ENCODE data around the gene RFTN1.

RFTN1 gene

DNA sequence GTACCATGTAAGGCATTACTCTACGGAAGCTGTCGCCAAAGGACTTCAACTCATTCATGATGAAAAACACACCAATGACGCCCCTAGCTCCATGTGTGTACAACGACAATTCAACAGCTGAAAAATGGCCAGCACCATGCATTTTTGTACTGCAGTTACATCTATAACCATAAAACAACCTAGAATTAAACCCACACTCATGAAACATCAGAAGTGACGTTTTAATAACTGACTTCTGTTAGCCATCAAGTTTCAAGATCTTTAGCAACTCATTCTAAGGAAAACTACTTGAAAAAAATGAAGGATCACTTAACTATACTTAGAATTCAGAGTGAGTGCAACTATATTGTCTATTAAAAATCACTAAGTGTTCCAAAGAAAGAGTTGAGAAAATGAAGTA lies 84.9 kb downstream of the RFTN1 start:
- no peak for DNase-seq

DNA sequence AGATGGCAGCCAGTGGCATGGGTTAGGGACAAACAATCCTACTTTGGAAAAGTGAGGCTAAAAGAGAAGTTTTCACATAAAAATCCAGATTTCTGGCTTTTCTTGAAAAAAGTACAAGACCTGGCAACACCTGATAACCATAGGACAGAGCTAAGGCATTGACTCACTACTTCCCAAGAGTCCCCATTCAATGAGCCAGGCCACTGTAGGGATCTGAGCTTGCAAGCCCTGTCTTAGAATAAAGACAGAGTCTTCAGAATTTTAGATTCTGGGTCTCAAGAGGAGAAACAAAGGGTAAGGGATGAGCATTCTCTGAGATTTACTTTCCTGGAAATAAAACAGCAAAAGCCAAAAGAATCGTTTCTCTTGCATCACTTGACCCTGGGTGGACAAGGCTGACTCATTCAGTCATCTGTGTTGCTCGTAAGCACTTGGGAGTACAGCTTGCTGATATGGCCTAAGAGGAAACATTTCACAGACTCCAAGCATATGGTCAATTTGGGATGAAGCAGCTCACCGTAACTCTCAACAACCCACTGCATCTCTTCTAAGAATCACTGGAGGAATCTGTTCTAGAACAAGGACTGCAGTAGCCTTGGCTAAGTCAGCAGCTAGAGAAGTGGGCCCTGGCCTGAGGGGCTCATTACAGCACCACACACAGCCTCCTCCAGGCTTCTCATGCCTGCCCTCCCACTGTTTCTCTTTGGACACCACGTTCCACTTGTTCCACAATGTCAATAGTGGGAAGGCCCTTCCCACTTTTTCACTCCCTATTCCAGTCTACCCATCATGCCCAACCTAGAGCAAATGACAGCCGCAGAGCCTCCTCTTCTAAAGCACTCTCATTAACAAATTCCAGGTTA lies 86.2 kb downstream of the RFTN1 start:
- no peak for DNase-seq

DNA sequence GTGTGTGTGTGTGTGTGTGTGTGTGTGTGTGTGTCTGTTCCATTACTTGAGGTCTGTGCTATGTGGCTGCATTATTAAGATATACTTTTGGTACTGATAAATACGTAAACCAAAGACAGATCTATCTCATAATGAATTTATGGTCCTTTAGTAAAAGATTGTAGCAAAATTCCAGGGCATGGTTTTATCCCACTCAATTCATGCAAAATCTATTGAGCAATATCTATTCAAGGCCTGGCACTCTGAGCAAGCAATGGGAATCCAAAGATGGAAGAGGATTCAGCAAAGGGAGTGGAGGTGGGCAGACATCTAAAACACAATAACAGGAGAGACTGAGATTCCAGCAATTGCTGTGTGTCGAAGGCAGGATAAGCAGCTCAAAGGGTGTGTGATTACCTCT lies 86.8 kb downstream of the RFTN1 start:
- DNase-seq: no peak

DNA sequence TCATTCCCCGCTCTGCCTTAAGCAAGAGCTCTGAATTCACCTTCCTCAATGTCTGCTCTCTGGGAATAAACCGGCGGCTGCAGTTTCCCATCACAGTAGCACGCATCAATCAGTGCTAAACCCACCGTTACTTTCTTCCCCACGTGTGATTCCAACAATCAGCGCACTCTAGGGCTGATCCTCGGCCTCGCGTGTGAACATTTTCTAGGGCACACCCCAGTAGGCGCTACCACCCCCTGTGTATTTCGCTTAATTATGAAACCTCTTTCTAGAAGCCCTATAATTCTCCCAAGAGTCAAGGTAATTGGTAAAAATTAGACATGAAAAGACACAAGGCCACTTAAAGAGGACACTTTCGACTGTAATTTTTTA lies 87.5 kb downstream of the RFTN1 start:
- no peak for DNase-seq

DNA sequence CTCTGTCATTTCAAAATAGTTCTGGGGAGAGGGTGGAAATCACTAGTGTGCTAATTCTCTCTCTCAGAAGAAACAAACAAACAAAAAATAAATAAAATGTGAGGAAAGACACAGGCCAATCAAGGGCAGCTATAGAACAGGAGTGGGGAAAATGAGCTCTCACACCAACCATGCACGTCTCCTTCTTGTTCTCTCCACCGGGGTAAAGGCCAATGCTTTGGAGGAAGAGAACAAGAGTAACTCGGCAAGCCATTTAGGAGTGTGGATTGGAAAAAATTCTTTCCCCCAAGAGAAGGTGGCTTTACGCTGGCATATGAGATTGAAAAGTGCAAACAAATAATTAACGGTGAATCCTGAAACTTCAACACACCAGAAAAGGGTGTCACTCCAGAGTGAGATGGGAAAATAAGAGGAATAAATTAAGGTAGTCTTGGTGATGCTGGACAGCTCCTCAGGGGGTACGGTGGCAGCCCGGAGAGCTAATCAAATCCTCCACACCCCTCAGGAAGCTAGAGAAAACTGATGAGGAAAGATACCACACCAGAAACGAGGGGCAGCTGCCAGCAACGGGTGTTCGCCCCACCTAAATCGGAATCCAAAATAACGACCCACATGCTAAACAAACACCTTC lies 88.0 kb downstream of the RFTN1 start:
- no peak for DNase-seq

DNA sequence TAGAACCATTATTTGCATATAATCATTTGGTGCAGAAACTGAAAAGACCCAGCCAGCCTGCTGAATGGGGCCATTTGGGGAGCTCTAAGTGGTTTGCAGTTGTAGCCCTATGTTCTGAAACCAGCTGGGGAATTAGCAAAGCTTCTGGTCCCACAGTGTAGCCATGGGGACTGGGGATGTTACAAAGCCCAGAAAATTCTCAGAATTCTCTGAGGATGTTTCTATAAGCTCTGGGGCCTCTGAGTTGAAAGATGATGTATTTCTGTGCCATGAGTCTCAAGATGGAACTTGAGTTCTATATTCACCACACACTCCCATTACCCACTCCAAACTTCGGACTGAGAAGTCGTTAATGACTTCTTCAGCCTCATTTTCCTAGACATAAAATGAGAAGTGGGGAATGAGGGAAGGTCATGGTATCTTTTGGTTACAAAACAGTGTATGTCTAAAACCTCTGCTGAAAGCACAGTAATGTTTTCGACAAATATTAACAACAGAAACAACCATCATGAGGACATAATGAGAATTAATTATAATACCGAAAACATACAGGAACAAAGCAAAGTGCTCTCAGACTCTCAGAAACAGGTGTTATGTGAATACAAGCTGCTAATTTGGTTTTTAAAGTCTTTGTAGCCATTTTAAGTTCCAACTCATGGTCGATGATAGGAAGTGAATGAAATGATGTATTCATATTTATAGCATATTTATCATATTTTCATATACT lies 89.4 kb downstream of the RFTN1 start:
- no peak for DNase-seq

DNA sequence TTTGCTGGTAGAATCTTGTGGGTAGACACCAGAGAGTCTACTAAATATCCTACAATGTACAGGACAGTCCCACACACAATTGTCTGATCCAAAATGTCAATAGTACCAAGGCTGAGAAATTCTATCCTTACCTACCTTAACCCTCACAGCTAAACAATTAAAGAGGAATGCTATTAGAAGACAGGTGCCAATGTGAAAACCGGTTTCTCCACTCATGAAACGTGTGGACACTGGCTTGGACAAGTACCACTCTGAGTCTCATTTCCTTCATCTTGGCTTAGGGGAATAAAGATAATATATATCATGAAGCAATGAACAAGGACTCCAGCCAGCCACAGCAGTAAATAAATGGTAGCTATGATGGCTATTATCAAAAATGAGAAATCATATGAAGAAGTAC lies 90.2 kb downstream of the RFTN1 start:
- no peak for DNase-seq

DNA sequence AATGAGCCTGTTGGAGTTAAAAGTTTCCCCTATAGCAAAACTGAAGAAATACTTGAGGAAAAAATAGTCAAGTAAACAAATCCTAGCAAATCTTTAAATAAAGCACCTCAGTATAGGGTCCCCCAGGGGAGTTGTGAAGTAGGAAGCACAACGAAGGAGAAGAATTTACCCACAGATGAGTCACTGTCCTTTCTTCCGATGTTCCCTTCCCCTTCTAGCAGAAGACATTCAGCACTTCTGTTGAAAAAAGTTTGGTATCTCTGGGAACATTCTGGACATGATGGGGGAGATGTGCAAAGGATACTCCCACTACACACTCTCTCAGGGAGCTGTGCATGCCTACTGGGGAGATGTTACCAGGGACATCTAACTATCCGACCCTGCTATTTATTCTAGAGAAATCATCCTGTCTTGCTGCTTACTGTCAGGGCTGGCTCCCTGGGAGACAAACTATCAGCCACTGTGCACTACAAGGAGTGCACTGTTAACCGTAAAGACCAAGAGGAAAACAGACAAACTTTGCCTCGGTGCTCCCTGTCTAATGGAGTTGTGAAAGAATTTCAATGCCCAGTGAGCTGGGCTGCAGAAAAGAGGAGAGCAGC lies 93.8 kb downstream of the RFTN1 start:
- no peak for DNase-seq

DNA sequence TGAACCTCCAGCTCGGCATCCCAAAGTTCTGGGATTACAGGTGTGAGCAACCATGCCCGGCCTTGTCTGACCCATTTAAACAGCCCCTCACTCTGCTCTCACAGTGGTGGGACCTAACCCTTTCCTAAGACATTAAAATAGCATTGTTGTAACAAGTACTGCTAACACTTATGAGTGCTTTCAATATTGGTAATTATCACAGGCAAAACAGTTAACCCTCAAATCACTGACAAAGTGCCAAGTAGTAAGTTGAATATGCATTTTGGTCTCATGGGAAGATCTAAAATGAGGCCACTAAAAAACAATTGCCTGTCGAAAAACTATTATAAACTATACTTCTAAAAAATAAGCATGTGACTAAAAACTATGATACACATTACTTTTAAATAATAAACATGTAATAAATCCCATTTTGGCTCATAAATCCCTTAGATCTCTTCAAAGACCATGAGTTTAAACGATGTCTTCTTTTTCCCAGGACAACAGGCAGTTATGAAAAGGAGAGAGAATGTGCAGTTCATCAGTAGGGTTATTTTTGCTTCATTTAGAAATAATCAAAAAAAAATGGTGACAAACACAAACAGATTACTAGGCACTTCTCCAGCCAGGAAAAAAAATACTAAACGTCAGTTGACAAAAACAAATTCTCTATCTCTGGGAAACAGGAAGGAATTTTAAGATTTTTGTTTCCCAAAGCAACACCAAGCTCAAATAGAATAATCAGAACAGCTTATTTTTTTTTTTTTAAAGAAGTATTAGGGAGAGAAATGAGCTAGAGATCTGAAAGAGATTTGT lies 95.4 kb downstream of the RFTN1 start:
- no peak for DNase-seq

DNA sequence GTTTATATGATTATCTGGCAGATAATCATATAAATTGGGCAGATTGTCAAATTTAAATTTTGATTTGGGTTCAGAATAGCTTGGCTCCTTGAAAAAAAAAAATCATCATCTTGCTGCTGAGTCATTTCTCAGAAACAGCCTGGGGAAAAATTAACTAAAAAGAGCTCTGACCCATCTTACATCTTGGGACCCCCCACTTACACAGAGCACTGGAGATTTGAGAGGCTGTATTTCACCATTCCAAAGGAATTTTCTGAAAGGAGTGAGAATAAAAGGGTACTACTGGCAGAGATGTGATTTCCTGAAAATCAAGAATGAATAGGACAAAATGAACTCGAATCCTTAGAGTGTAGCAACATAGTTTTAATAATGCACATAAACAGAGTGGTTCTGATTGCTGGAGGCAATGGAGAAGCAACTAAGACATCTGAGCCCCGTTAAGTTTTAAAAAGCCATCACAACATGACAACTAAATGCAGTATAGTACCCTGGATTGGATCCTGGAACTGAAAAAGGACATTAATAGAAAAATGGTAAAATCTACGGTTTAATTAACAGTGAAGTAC lies 97.5 kb downstream of the RFTN1 start:
- no peak for DNase-seq

DNA sequence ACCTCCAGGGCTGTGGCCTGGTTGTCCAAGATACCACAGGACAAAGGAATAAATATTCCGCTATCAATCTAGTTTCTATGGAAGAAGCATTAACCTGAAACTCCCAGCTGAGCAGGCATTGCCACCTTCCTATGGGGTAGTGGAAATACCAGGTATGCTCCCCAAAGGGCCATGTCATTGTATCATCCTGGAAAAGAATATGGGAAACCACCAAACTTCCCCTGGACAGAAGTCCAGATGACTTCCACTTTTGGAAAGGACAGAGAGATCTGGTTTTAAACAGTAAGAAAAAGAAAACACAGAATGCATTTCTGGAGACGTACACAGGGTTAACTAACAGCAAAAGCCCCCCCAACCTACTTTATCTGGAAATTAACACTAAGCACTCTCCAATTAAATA lies 100.2 kb downstream of the RFTN1 start:
- DNase-seq: no peak

DNA sequence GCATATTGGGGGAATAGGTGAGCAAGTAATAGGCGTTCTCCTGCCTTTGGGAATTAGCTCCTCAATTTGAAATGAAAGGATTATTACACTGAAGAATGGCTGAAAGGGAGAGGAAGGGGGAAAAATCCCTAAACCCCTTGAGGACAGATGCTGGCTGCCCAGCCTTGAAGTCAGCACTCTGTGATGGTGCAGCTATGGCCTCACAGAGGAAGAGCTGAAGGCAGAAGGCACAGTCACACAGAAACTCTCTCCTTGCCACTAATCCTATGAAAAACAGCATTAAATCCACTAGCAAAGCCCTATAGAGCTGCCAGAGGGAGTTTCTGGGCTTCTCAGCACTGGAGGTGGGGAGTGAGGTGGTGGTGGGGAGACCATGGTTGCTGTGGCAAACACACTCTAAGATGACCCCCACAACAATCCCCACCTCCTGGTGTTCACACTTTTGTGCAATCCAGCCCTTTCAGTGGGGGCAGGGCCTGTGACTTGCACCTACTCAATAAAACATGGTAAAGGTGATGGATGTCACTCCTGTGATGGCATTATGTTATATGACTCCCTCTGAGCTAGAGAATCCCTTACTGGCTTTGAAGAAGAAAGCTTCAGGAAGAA lies 101.2 kb downstream of the RFTN1 start:
- no peak for DNase-seq

DNA sequence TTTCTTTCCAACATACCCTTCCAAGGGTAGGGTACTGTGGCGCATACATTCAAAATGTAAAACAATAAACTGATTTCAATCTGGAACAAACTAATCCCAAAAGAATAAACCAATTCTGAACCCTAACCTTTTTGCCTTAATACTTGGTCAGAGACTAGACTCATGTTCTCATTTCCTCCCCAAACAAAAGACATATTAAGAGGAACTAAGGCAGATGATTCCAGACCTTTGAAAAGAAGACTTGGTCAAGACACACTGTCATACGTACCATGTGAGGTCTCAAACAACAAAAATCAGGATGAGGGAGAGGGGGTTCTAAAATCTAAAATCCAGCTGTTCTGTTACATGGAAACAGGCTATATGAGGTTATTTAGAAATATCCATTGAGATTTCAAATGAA lies 102.1 kb downstream of the RFTN1 start:
- DNase-seq: no peak

DNA sequence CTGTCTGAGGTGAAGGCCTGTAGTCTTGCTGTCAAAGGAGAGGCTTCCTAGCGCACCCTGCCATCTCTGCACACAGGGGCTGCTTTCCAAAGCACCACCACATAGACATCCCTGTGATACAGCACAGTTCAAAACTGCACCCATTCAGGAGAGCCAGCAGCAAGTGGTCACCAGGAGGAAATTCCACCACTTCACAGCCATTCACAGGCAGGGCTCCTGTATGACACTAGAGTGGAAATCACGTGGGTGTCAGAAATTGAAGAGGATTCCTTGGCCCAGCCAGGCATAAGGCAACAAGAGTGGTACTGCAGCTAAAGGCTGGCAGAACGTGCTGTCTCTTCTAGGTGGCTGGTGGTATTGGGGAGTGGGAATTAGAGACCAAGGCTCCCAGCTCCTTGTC lies 102.8 kb downstream of the RFTN1 start:
- DNase-seq: no peak

DNA sequence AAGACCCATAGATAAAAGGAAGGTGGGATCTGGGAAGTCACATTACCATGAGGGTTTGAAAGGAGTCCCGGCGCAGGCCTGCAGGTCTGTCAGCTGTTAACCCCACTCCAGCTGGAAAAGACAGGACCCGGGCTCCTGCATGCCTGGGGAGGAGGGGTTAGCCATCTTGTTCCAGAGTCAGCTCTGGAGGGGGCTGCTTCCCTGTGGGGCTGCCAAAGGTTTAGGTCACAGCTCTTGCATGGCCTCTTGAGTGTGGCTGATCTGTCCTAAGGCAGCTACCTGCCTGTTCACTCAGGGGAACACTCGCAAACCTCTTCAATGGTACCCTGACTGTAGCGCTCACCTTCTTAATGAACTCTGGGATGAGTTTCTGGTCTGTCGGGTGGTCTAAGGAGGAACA lies 104.5 kb downstream of the RFTN1 start:
- DNase-seq: no peak

DNA sequence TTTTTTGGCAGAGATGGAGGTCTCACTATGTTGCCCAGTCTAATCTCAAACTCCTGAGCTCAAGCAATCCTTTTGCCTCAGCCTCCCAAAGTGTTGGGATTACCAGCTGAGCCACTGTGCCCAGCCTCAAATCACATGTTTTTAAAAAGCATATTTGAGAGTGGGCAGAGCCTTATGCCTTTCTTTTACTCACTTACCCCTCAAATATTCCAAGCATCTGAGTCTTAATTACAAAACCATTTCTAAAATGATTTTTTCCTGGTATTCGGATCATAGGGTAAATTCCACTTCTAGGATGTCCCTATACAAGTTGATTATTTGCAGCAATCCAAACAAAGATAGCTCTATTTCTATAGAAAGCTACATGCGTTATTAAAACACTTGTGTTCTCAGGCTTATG lies 106.1 kb downstream of the RFTN1 start:
- DNase-seq: no peak

DNA sequence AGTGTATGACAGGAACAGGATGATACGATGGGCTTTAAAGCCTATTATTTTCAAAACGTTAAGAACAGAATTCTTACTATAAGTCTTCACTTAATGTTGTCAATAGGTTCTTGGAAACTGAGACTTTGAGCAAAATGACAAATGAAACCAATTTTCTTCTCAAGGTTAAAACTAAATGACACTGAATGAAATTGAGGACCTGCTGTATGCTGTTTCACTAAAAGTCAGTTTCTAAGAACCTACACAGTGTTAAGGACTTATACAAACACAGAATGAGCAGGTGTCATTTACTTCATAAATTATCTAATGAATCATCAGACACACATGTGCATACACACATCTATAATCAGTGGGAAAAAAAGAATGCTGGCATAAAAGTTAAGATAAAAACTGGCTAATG lies 106.9 kb downstream of the RFTN1 start:
- DNase-seq: no peak

DNA sequence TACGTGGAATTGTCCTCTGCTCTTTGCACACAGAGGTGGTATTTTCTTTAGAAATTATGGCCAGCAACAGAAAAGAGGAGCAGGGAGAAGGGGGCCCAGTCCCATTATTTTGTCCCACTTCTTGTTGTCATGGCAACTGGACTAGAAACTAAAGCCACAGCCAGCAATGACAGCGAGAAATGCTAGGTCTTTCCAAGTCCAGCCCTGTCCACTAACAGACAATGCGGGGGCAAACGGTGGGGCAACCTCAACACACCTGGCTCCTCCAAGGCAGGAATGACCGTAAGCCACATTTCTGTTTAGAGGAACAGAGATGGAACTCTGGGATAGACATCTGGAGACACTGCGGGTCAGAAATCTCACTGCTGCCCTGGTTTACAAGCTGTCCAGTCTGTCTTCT lies 107.3 kb downstream of the RFTN1 start:
- no peak for DNase-seq

DNA sequence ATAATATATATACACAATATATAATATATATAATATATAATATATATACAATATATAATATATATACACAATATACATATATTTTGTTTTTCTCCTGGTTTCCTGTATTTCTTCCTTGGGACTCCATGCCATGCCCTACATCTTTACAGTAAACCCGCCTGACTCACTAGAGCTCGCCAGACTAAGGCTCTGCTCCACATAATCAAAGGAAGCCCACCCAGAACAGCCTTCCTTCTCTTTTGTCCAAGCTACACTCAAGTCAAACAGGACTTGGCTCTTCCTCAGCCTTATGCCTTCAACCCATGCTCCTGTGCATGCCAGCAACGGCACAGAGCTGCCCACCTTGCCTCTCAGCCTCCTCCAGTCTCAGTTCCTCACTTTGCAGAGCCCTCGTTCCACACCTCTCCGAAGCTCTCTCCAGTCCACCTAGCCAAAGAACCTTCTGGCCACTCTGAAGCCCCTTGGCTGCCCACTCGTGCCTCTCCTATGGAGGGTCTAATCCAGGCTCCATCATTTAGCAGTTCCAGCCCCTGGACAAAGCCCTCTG lies 109.1 kb downstream of the RFTN1 start:
- DNase-seq: no peak

DNA sequence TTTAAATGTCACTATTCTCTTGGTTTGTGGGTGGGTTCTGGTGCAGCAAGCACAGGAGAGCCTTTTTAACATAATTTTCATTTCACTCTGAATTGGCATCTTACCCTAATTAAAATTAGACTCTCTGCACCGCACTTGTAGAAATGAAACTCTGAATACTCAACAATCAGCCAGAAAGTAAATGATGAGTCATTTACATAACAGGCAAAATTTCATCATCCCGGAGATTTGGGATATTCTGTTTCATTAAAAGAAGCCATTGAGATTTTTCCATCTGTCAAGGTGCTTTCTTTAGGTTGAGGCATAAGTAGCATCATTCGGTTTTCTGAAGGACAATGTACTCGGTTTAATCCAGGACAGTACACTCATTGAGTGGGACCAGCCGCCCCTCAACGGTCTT lies 111.0 kb downstream of the RFTN1 start:
- DNase-seq: no peak

DNA sequence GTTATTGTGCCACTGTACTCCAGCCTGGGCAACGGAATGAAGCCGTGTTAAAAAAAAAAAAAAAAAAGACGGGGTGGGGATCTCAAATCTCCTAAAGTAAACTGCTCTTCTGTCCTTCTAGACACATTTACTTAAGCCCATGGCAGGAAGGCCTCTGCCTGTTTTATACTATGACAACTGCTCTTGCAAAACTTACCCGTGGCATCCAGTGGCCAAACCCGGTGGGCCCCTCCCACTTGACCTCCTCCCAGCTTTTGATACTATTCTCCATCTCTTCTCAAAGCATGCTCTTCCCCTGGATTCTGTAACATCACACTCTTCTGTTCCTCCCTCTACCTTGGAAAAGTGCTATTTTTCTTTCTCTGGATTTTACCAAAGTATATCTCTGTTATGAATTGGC lies 112.2 kb downstream of the RFTN1 start:
- no peak for DNase-seq
